Lower lobe of right lung (tissue), 2 donors: ENCODE data around the gene FGD3. TPM values are rescaled to one million over a fixed set of nuclear protein-coding genes. Genes with fewer than 3 reads are reported as not detected.
A peak's percentile ranks its signal among the peaks of the same experiment; 100 is the strongest.

Experiments
- ATAC-seq, 2 donors: fragments of 200-7000 bp; cut with Tn5 transposase; one replicate each; pipeline ENCODE4 v1.9.1; 2020 to 2022; ENCODE audit warnings: mild to moderate bottlenecking in 2 of 2, moderate library complexity in 2 of 2
- DNase-seq: peaks from one replicate; pipeline ENCODE4 v3.0.0-alpha.2; 2020
- H3K27ac ChIP-seq: fragments of 200-600 bp; one replicate; pipeline ENCODE4 v1.8.0; 2022
- H3K27me3 ChIP-seq: fragments of 200-600 bp; one replicate; pipeline ENCODE4 v1.8.0; 2022; ENCODE audit warnings: low read depth
- H3K36me3 ChIP-seq: fragments of 200-600 bp; one replicate; pipeline ENCODE4 v1.8.0; 2022; ENCODE audit warnings: mild to moderate bottlenecking
- H3K4me1 ChIP-seq: fragments of 200-600 bp; one replicate; pipeline ENCODE4 v1.8.0; 2022
- H3K4me3 ChIP-seq: fragments of 200-600 bp; one replicate; pipeline ENCODE4 v1.8.0; 2022; ENCODE audit warnings: mild to moderate bottlenecking
- H3K9me3 ChIP-seq: fragments of 200-600 bp; one replicate; pipeline ENCODE4 v1.8.0; 2022
- intact Hi-C: fragments of 100-400 bp; cut with DNase I; formaldehyde crosslinking; loops from one replicate; pipeline ENCODE4 v1.11.0; 2022
- total RNA-seq: library from RNA; stranded (reverse); fragmentation: NEBNext Ultra II Directional; extraction: Animal tissue kit (Norgen Biotek cat#: 25700); gene quantifications from one replicate; pipeline ENCODE4 v1.2.1, GENCODE V29; 2021
- TF ChIP-seq, protein P1 (sequence below): fragments of 200-600 bp; IDR thresholded peaks from one replicate; pipeline ENCODE4 v1.8.0; 2022; ENCODE audit warnings: antibody characterized with exemption, mild to moderate bottlenecking
- donor health status: DM: no; HTN: yes; CAD: no; lungs with severe emphysema.

The FGD3 gene
- total RNA-seq, 1 donor from 2014 or later: 23.9 TPM

DNA sequence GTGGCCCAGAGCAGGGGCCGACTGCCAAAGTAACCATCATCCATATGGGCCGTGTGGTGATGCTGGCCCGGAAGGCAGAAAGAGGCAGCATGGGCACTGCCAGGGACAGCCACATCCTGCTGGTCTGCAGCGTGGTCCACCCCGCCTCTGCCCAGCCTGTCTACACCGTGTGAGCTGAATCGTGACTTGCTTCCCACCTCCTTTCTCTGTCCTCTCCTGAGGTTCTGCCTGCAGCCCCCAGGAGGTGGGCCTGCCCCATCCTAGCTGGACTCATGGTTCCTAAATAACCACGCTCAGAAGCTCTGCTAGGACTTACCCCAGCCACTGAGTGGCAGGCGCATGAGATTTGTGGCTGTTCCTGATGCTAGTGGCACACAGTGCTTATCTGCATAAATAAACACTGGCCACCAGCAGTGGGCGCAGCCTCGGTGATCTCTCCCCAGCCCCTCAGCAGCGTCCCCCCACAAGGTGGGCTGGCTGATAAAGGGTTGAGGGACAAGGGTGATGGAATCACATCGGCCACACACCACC, 88.6 kb downstream of the FGD3 start:
- intact Hi-C loops: no loop called here
- DNase-seq (no peak), ATAC-seq (no peak)
- no peak overlapping the region for H3K27ac ChIP-seq
- TF ChIP-seq, protein P1, sequence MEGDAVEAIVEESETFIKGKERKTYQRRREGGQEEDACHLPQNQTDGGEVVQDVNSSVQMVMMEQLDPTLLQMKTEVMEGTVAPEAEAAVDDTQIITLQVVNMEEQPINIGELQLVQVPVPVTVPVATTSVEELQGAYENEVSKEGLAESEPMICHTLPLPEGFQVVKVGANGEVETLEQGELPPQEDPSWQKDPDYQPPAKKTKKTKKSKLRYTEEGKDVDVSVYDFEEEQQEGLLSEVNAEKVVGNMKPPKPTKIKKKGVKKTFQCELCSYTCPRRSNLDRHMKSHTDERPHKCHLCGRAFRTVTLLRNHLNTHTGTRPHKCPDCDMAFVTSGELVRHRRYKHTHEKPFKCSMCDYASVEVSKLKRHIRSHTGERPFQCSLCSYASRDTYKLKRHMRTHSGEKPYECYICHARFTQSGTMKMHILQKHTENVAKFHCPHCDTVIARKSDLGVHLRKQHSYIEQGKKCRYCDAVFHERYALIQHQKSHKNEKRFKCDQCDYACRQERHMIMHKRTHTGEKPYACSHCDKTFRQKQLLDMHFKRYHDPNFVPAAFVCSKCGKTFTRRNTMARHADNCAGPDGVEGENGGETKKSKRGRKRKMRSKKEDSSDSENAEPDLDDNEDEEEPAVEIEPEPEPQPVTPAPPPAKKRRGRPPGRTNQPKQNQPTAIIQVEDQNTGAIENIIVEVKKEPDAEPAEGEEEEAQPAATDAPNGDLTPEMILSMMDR: no peak
- peaks cover 17% of the 10 kb centered on the region for H3K4me1 ChIP-seq
- H3K4me3 ChIP-seq: no peak overlapping the region
- H3K9me3 ChIP-seq: no peaks in the 10 kb centered on the region
- H3K27me3 ChIP-seq: no peaks in the 10 kb centered on the region
- peaks cover 7% of the 10 kb centered on the region for H3K36me3 ChIP-seq

DNA sequence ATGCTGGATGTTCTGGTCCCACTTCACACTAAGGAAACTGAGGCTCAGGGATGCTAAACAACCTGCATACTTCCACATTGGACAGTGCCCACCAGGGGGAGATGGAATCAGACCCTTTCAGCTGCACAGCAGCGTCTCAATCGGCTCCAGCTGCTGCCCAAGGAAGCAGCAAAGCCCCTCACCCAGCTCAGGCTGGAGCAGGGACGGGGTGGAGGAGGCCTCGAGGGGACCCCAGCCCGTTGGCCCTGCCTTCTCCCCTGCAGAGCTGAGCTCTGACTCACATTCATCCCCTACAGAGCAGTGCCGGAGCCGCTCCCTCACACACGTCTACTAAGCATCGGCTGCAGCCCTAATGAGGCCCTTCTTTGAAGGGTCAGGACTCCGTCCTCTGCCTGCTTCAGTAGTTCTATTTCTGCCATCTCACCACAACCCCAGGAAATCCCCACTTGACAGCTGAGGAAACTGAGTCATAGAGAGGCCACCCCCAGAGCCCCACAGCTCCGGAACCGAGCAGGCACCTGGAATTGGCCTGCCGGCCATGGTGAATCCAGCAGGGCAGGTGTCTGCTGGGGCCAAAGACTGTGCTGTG, 89.7 kb downstream of the FGD3 start:
- ATAC-seq: no peak

DNA sequence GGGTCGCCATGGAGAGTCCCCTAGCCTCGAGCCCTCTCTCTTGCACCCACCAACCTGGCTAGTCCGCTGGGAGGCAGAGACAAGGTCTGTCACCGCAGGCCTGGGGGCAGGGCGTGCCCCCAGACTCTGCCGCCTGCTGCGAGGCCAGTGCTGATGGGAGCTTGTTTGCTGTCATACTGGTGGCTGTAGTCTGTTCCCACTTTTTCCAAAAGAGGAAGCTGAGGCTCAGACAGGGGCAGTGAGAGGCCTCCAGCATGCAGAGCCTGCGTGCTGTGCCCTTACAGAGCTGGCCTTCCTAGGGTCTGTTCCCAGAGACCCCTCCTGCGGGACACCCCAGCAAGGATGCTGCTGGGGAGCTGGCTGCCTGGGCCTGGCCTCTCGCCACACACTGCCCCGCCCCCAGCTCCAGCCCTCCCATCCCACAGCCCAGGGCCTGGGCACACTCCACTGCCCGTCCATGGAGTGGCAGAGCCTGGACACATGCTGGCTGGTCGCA, 90.2 kb downstream of the FGD3 start:
- DNase-seq (no peak), ATAC-seq (peak; percentile 38 to 58)
- H3K27me3 ChIP-seq: no peaks in the 10 kb centered on the region
- H3K4me3 ChIP-seq: no peak overlapping the region
- TF ChIP-seq, protein P1: no peak
- H3K27ac ChIP-seq: no peak overlapping the region
- H3K36me3 ChIP-seq: peaks cover 7% of the 10 kb centered on the region
- H3K4me1 ChIP-seq: peaks cover 12% of the 10 kb centered on the region
- intact Hi-C loops: no loop called here
- H3K9me3 ChIP-seq: no peaks in the 10 kb centered on the region

More for the DNA sequence above, 89.7 kb downstream of the FGD3 start:
- Histone ChIP-seq H3K4me1 (peaks cover 12% of the 10 kb centered on the region), H3K27me3 (no peaks in the 10 kb centered on the region), H3K9me3 (no peaks in the 10 kb centered on the region), H3K4me3 (no peak overlapping the region), H3K27ac (no peak overlapping the region), H3K36me3 (peaks cover 7% of the 10 kb centered on the region)
- TF ChIP-seq, protein P1: no peak
- intact Hi-C loops: no loop called here
- DNase-seq: no peak

DNA sequence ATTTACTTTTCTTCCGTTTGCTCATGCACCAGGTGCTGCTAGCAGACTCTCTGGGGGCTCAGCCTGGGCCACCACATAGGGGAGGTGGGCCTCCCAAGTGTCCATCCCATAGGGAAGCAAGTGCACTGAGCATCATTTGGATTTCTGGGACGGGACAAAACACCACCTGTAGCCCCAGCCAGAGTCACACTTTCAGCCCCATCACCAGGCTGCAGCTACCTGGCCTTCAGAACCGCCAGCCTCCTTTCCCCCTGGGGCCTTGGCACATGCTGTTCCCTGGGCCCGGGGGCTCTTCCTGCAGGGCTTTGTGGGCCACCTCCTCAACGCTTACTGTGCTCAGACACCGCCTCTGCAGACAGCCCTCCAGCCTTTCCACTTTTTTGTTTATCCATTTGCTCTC, 91.6 kb downstream of the FGD3 start:
- ATAC-seq (no peak), DNase-seq (no peak)
- intact Hi-C loops: no loop called here
- H3K27me3 ChIP-seq: no peaks in the 10 kb centered on the region
- H3K36me3 ChIP-seq: peaks cover 7% of the 10 kb centered on the region
- H3K4me3 ChIP-seq: no peak overlapping the region
- TF ChIP-seq, protein P1: no peak
- H3K4me1 ChIP-seq: peaks cover 12% of the 10 kb centered on the region
- no peak overlapping the region for H3K27ac ChIP-seq
- H3K9me3 ChIP-seq: no peaks in the 10 kb centered on the region

DNA sequence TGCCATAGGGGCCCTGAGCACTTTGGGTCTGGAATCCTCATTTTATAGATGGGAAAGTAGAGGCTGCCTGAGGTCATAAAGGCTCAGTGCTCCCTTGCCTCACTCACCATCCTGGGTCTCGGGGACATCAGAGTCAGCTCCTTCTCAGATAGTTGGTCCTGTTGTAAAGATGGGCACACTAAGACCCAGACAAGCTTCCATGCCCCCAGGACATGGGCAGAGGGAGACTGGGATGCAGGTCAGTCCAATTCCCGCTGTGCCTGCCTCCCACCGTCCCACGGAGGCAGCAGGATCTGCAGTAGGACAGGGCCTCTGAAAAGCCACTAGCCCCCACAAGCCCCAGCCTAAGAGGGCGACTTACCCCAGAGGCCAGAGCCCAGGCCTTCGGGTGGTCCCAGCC, 92.1 kb downstream of the FGD3 start:
- ATAC-seq (no peak), DNase-seq (no peak)
- TF ChIP-seq, protein P1: no peak
- intact Hi-C loops: no loop called here
- no peak overlapping the region for H3K4me3 ChIP-seq
- peaks cover 12% of the 10 kb centered on the region for H3K4me1 ChIP-seq
- no peaks in the 10 kb centered on the region for H3K27me3 ChIP-seq
- H3K27ac ChIP-seq: no peak overlapping the region
- peaks cover 7% of the 10 kb centered on the region for H3K36me3 ChIP-seq
- H3K9me3 ChIP-seq: no peaks in the 10 kb centered on the region
